Dendritic cell treated with granulocyte-macrophage colony-stimulating factor and Interleukin-4, amounts not matched to agents 40 ng/mL and 50 ng/mL, for 4 days (primary cell): ENCODE results near the gene BAG1.

ENCODE experiments used
- H3K27ac Mint-ChIP-seq: one replicate; pipeline ENCODE4 v1.8.0; 2022; ENCODE audit warnings: mild to moderate bottlenecking, mixed read lengths
- H3K27me3 Mint-ChIP-seq: one replicate; pipeline ENCODE4 v1.8.0; 2022; ENCODE audit warnings: mild to moderate bottlenecking, mixed read lengths
- H3K36me3 Mint-ChIP-seq: one replicate; pipeline ENCODE4 v1.8.0; 2022; ENCODE audit warnings: low read depth, mixed read lengths
- H3K4me1 Mint-ChIP-seq: one replicate; pipeline ENCODE4 v1.8.0; 2022; ENCODE audit warnings: low read depth, mixed read lengths
- H3K4me3 Mint-ChIP-seq: one replicate; pipeline ENCODE4 v1.8.0; 2022; ENCODE audit warnings: mild to moderate bottlenecking, moderate library complexity, mixed read lengths
- H3K9me3 Mint-ChIP-seq: one replicate; pipeline ENCODE4 v1.8.0; 2022; ENCODE audit warnings: mixed read lengths
- intact Hi-C: fragments of 100-400 bp; cut with micrococcal nuclease; formaldehyde crosslinking; loops from one replicate; pipeline ENCODE4 v1.15.0; 2022

The BAG1 gene

DNA sequence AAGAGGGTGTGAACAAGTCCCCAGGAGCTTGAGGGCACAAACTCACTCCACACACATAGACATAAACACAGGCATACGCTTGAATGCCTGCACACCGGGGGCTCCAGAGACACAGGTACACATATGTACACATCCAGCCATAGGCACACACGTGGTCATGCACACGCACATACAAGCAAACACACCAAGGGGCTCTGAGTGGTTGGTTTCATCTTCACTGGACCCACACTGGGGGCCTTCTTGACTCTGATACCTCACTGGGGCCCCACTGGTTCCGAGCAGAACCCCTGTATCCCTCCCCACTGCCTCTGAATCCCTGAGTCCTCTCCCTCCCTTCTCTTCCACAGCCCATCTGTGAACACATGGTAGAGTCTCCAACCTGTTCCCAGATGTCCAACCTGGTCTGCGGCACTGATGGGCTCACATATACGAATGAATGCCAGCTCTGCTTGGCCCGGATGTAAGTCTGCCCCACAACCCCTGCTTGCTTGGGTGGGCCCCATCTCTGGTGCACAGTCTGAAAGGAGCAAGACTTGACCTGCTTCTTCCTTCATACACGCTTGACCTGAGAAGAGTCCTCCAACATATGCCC lies 18.1 kb downstream of the BAG1 start:
- Mint-ChIP-seq H3K4me1 (peaks cover 6% of the 10 kb centered on the region), H3K4me3 (no peak overlapping the region), H3K27me3 (no peaks in the 10 kb centered on the region), H3K36me3 (peaks cover 31% of the 10 kb centered on the region), H3K9me3 (no peaks in the 10 kb centered on the region), H3K27ac (no peak overlapping the region)
- intact Hi-C loops, result no loop called here

DNA sequence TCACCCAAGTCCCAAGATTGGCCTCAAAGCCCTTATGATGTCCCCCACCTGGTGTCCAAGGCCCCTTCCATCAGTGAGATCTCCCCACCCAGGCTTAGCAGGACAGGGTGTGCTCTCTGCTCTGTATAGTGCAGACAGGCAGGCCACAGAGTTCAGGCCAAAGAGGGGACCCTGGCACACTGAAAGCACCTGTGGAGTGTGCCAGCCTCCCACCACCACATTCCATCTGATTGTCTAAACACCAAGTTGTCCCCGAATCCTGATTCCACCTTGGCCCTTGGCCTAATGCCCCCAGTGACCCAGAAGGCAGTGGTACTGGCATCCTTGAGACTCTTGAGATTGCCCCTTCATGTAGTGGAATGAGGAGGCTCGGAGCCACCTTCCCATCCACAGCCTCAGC lies 19.2 kb downstream of the BAG1 start:
- Mint-ChIP-seq H3K9me3 (no peaks in the 10 kb centered on the region), H3K4me3 (no peak overlapping the region), H3K36me3 (peaks cover 23% of the 10 kb centered on the region), H3K27ac (no peak overlapping the region), H3K4me1 (no peaks in the 10 kb centered on the region), H3K27me3 (no peaks in the 10 kb centered on the region)
- intact Hi-C loops, result no loop called here

DNA sequence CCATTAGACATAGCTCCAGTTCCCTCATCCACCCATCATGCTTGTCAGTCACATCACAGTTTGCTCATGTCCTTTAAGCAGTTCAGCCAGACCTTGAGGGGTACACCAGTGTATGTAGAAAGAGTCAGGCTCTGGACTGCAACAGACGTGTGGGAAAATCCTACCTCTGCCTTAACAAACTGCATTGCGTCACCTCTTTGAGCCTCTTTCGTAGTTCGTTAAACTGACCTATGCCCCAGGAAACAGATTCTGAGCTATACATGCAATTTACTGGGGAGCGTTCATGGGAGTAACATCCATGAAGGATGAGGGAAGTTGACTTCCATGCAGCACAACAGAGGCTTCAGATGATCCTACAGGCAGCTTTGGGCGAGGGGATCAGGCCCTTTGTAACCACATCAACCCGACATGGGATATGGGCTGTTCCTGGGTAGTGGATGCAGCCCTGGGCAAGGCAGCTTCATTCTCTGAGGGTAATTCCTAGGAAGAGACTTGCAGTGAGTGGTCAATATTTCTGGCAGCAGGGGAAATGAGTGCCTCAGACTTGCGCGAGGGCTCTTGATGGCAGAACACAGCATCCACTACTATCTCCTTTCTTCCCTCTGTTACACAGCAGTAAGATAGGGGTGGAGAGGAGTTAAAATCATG lies 20.2 kb downstream of the BAG1 start:
- H3K27ac Mint-ChIP-seq, result no peak overlapping the region
- intact Hi-C loops, result no loop called here
- peaks cover 16% of the 10 kb centered on the region for H3K36me3 Mint-ChIP-seq
- H3K27me3 Mint-ChIP-seq, result no peaks in the 10 kb centered on the region
- H3K4me1 Mint-ChIP-seq, result no peaks in the 10 kb centered on the region
- no peaks in the 10 kb centered on the region for H3K9me3 Mint-ChIP-seq
- H3K4me3 Mint-ChIP-seq, result no peak overlapping the region

DNA sequence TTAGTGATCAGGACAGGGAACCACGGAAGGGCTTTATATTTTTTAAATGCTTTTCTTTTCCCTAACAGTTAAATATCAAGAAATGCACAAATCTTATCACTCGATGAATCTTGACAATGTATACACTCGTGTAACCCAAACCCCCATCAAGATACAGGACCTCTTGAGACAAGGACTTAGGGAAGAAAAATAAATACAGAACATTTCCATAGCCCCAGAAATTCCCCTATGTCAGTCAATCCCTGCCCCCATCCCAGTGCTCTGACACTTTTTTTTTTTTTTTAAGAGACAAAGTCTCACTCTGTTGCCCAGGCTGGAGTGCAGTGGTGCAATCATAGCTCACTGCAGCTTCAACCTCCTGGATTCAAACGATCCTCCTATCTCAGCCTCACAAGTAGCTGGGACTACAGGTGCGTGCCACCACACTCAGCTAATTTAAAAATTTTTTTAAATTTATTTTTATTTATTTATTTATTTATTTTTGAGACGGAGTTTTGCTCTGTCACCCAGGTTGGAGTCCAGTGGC lies 21.8 kb downstream of the BAG1 start:
- Mint-ChIP-seq H3K27me3 (no peaks in the 10 kb centered on the region), H3K27ac (no peak overlapping the region), H3K9me3 (no peaks in the 10 kb centered on the region), H3K4me3 (no peak overlapping the region), H3K36me3 (peaks cover 4% of the 10 kb centered on the region), H3K4me1 (no peaks in the 10 kb centered on the region)
- intact Hi-C loops, result no loop called here

DNA sequence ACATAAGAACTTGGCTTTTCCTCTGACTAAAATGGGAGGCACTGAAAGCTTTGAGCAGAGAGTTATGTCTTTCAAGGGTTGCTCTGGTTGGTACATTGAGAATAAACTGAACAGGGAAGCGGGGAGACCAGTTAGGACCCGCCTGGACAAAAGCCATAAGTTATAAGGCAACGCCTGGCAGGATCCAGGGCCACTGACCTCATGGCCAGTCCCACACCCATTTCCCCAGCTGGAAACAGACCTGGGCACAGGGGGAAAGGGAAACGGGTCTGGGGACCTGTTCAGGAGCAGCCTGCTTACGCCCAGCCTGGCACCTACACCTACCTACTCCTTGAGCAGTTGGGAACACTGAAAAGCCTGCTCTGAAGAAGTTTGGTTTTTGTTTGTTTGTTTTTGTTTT lies 23.2 kb downstream of the BAG1 start:
- Mint-ChIP-seq H3K4me1 (no peaks in the 10 kb centered on the region), H3K4me3 (no peak overlapping the region), H3K9me3 (no peaks in the 10 kb centered on the region), H3K27ac (no peak overlapping the region), H3K27me3 (peaks cover 1% of the 10 kb centered on the region), H3K36me3 (no peaks in the 10 kb centered on the region)
- intact Hi-C loops, result no loop called here

DNA sequence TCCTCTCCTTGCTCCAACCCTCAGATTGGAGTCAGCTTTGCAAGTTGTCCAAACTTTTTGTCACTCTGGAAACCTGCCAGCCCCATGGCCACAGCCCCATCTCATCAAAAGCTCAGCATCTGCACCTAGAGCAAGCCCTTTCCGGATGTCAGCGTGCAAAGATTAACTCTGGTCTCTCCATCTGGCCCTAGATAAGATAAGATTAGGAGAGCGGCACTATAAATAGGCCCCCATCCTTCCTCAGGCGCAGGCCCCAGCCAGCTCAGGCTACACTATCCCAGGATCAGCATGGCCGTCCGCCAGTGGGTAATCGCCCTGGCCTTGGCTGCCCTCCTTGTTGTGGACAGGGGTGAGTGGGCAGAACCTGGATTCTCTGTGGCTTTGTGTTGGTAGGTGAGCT lies 24.6 kb downstream of the BAG1 start, which contains the start of gene SPINK4:
SPINK4 (plus strand) TSS at position 247 of the 400 bp plus-strand sequence; CDS start at position 289, 42 bp downstream.
- Mint-ChIP-seq H3K9me3 (no peaks in the 10 kb centered on the region), H3K27ac (no peak within 1 kb of the TSS), H3K27me3 (peaks cover 2% of the 10 kb centered on the region), H3K36me3 (no peaks in the 10 kb centered on the region), H3K4me1 (no peaks in the 10 kb centered on the region), H3K4me3 (no peak within 1 kb of the TSS)
- intact Hi-C loops, result no loop called here

DNA sequence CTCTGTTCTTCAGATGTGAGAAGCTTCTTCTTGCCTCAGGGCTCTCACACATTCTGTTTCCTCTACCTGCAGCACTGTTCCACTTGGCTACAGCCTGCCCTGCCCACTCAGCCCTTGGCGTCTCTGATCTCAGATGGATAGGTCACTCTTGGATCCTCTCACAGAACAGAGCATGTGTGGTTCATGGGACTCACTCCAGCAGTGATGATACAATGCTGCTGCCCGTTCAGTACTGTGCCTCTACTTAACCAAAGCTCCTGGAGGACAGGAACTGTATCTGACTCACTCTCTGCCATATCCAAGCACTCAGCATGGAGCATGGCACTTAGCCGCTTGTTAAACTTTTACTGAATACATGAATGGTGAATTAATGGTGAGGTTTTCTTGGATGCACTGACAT lies 27.9 kb downstream of the BAG1 start:
- intact Hi-C loops, result no loop called here
- no peak overlapping the region for H3K27ac Mint-ChIP-seq

DNA sequence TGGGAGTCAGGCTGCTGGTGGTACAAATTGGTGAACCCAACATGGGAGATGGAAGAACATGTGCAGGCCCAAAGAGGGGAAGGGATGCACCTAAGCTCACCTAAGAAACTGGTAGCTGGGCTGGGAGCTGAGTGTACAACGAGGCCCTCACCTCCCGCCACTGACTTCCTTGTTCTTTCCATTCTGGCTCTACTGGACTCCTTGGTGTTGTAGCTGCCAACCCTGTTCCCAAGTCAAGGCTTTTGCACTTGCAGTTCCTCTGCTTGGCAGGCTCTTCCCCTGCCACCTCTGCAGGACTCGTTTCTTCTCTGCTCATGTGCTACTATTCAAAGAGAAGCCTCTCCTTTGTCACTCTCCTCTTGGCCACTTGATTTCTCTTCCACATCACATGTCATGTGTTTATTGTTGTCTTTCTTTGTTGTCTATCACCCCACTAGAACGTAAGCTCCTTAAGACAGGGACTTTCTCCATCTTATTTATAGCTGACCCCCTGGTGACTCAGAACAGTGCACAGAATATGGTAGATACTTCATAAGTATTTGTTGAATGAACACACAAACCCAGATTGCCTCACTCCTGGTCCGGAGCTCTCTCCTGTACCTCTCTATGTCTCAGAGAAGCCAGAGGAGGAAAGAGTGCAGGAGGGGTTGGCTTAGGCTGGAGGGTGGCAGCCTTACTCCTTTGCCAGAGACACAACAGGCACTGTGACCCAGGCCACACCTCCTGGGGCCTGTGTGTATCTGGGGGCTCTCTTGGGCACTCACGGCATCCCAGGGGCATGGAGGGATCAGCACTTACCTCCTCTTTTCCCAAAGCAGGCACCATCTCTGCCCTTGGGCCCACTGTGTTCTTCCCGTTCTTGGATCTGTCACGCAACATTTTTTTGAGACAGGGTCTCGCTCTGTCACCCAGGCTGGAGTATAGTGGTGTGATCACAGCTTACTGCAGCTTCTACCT lies 29.7 kb downstream of the BAG1 start:
- H3K27ac Mint-ChIP-seq, result no peak overlapping the region
- intact Hi-C loops, result no loop called here
- H3K36me3 Mint-ChIP-seq, result no peaks in the 10 kb centered on the region

More for the DNA sequence above, 27.9 kb downstream of the BAG1 start:
- H3K27me3 Mint-ChIP-seq, result peaks cover 2% of the 10 kb centered on the region
- no peak overlapping the region for H3K4me3 Mint-ChIP-seq
- H3K36me3 Mint-ChIP-seq, result no peaks in the 10 kb centered on the region
- peaks cover 21% of the 10 kb centered on the region for H3K4me1 Mint-ChIP-seq
- H3K9me3 Mint-ChIP-seq, result no peaks in the 10 kb centered on the region

DNA sequence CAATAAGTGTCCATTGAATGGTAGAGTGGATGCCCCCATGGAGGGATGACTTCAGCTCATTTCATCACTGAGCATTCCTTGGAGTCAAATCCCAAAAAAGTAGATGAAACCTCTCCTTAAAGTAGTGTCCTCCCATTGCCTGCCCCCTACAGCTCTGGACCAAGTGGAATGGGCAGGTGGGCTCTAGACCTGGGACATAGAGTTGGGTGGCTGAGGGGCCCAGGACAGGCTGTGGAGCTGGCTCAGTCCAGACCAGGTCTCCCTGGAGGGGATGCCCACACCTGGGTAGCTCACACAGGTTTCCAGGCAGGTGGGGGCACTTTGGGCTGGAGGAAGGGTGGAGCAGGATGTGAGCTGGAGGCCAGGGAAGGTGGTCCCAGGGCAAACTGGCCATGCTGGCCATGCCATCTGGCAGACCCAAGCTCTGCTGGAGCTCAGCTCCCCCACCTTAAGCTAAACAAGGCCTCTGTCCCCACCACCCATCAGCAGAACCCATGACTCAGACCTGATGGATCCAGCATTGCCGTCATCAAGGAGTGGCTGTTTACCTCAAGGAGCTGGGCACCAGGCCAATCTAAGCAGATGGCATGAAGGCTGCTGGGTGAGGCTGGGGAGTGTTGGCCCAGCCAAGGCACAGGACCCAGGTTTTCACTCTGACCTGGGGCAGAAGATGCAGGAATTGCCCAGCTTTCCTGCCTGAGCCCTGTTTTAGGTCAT lies 30.7 kb downstream of the BAG1 start:
- H3K4me1 Mint-ChIP-seq, result peaks cover 21% of the 10 kb centered on the region
- no peak overlapping the region for H3K27ac Mint-ChIP-seq
- H3K36me3 Mint-ChIP-seq, result no peaks in the 10 kb centered on the region
- intact Hi-C loops, result no loop called here
- no peak overlapping the region for H3K4me3 Mint-ChIP-seq
- H3K9me3 Mint-ChIP-seq, result no peaks in the 10 kb centered on the region
- H3K27me3 Mint-ChIP-seq, result peaks cover 2% of the 10 kb centered on the region

More for the DNA sequence above, 29.7 kb downstream of the BAG1 start:
- peaks cover 21% of the 10 kb centered on the region for H3K4me1 Mint-ChIP-seq
- H3K27me3 Mint-ChIP-seq, result peaks cover 2% of the 10 kb centered on the region
- no peaks in the 10 kb centered on the region for H3K9me3 Mint-ChIP-seq
- H3K4me3 Mint-ChIP-seq, result no peak overlapping the region

DNA sequence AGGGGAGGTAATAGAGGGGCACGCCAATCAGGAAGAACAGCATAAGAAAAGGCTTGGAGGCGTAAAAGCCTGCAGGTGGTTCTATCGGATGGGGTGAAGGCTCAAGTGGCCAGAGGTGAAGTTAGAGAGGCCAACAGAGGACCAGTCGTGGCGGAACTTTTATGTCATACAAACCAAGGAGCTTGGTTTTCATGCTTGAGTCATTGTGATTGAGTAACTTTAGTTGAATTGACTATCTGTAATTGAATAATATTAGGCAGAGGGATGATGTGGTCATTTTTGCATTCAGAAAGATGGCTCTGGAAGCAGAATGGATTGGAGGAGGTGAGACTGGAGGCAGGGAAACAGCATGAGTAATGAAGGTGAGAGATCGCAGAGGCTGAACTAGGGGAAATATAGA lies 31.7 kb downstream of the BAG1 start:
- Mint-ChIP-seq H3K36me3 (no peaks in the 10 kb centered on the region), H3K4me3 (no peak overlapping the region), H3K27me3 (peaks cover 2% of the 10 kb centered on the region), H3K27ac (no peak overlapping the region), H3K9me3 (no peaks in the 10 kb centered on the region), H3K4me1 (peaks cover 30% of the 10 kb centered on the region)
- intact Hi-C loops, result no loop called here

DNA sequence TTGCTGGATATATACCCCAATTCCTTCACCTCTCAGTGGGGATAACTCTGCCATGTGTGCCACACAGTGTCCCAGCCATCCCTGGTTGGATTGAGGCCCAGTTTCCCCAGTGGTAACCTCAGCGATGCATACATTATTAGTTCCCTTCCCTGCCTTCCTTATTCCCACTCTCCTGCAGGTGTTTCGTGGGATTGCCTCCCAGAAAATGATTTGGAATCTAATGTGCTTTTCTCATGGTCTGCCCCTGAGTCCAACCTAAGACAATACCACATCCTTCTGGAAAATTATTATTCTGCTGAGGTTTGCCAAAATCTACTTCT lies 32.9 kb downstream of the BAG1 start:
- H3K4me1 Mint-ChIP-seq, result peaks cover 43% of the 10 kb centered on the region
- H3K4me3 Mint-ChIP-seq, result no peak overlapping the region
- H3K27ac Mint-ChIP-seq, result no peak overlapping the region
- no peaks in the 10 kb centered on the region for H3K9me3 Mint-ChIP-seq
- no peaks in the 10 kb centered on the region for H3K36me3 Mint-ChIP-seq
- H3K27me3 Mint-ChIP-seq, result peaks cover 2% of the 10 kb centered on the region
- intact Hi-C loops, result no loop called here

DNA sequence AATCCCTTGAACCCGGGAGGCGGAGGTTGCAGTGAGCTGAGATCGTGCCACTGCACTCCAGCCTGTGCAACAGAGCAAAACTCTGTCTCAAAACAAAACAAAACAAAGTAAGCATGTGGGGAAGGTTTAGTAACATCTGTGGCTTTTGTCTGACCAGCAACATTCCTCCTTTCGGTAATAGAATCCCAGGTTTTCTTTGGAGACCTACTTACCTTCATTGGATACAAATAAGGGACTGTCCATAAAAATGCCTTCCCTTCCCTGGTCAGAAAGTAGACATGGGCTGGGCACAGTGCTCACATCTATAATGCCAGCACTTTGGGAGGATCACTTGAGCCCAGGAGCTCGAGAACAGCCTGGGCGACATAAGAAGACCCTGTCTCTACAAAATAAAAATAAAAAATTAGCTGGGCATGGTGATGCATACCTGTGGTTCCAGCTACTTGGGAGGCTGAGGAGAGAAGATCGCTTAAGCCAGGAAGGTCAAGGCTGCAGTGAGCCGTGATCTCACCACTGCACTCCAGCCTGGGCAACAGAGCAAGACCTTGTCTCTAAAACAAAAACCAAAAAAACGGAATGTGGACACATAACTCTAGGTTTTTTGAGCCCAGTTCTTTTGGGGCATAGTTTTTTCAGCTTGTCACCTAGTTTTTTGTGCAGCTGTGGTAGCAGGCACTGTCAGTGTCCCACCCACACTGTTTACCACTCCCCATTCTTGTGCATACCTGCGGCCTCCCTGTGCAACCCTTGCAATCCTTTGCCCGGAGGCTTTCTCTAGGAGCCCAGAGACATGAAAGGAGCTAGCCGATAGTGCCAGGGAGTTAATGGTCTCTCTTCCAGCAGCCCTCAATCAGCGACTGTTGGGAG lies 33.5 kb downstream of the BAG1 start:
- Mint-ChIP-seq H3K4me1 (peaks cover 49% of the 10 kb centered on the region), H3K4me3 (no peak overlapping the region), H3K27ac (no peak overlapping the region), H3K36me3 (no peaks in the 10 kb centered on the region), H3K27me3 (peaks cover 1% of the 10 kb centered on the region), H3K9me3 (no peaks in the 10 kb centered on the region)
- intact Hi-C loops, result no loop called here
